Cardiac muscle cell (in vitro differentiated cells and primary cell): ENCODE data around the gene ARHGAP31. TPM values are rescaled to one million over a fixed set of nuclear protein-coding genes. Genes with fewer than 3 reads are reported as not detected.

ENCODE experiments used
- DNase-seq, 2 donors: peaks; one replicate each; pipeline versions ENCODE4 v3.0.0 to v3.0.0-alpha.2; 2010 to 2017; ENCODE audit warnings: low read depth in 1 of 2, low spot score in 1 of 2
- H3K27ac ChIP-seq: fragments of 200-600 bp; sonication (generic); 2 replicates; pipeline ENCODE4 v1.5.1; 2016
- H3K27me3 ChIP-seq: fragments of 200-600 bp; sonication (generic); 2 replicates; pipeline ENCODE4 v1.6.0; 2016; ENCODE audit warnings: control low read depth
- H3K36me3 ChIP-seq: fragments of 200-600 bp; sonication (generic); 2 replicates; pipeline ENCODE4 v1.5.1; 2016; ENCODE audit warnings: control low read depth
- H3K4me1 ChIP-seq: fragments of 200-600 bp; sonication (generic); 2 replicates; pipeline ENCODE4 v1.8.1; 2017; ENCODE audit warnings: low read depth, mild to moderate bottlenecking, mixed run types
- H3K4me3 ChIP-seq: fragments of 200-600 bp; sonication (generic); 2 replicates; pipeline ENCODE4 v1.5.1; 2016; ENCODE audit warnings: mild to moderate bottlenecking
- H3K9me3 ChIP-seq: fragments of 200-600 bp; sonication (generic); 2 replicates; pipeline ENCODE4 v1.5.1; 2017; ENCODE audit warnings: low read depth, mild to moderate bottlenecking, control low read depth
- CTCF ChIP-seq: IDR thresholded peaks from 2 replicates; pipeline ENCODE4 v1.5.1; 2012; ENCODE audit warnings: low read depth, mild to moderate bottlenecking, low read length
- polyA plus RNA-seq: library from polyadenylated mRNA; unstranded; fragments of >200 nt; fragmentation: Nextera tagmentation; extraction: Ambion mirVana; gene quantifications from 2 replicates; pipeline ENCODE4 v1.2.1, GENCODE V29; 2016
- total RNA-seq: library from RNA; depleted of rRNA; stranded (reverse); fragments of >200 nt; gene quantifications from 2 replicates; pipeline ENCODE4 v1.2.3, GENCODE V29; 2016

ARHGAP31 gene
- total RNA-seq (59.9 and 60.6 TPM in 2 replicates), polyA plus RNA-seq (23.9 and 28.0 TPM in 2 replicates)

GRCh38 chr3:119293871-119294695, at the start of gene ARHGAP31:
Gene ARHGAP31 (plus strand): TSS chr3:119294383. CDS start chr3:119294905, 522 bp downstream.
- no peak for TF ChIP-seq CTCF
- H3K27me3 ChIP-seq: no peaks in the 10 kb centered on the region
- peak within 1 kb of the TSS; percentile 90 for H3K27ac ChIP-seq
- DNase-seq: peak; percentile 87
- H3K4me1 ChIP-seq: peaks cover 60% of the 10 kb centered on the region
- H3K36me3 ChIP-seq: no peaks in the 10 kb centered on the region
- H3K9me3 ChIP-seq: no peaks in the 10 kb centered on the region
- peak within 1 kb of the TSS; percentile 87 for H3K4me3 ChIP-seq

- Histone ChIP-seq H3K36me3 (no peaks in the 10 kb centered on the region), H3K27me3 (no peaks in the 10 kb centered on the region), H3K4me3 (no peak overlapping the region), H3K9me3 (no peaks in the 10 kb centered on the region), H3K4me1 (no peaks in the 10 kb centered on the region), H3K27ac (peak overlapping the region; percentile 30)
- no peak for TF ChIP-seq CTCF
- peak; percentile 9 for DNase-seq
These were observed 48.4 kb upstream of the ARHGAP31 start for GRCh38 chr3:119245778-119246177.

- TF ChIP-seq CTCF: no peak
- no peaks in the 10 kb centered on the region for H3K4me1 ChIP-seq
- H3K9me3 ChIP-seq: no peaks in the 10 kb centered on the region
- H3K27me3 ChIP-seq: no peaks in the 10 kb centered on the region
- no peak overlapping the region for H3K27ac ChIP-seq
- no peak overlapping the region for H3K4me3 ChIP-seq
- no peak for DNase-seq
- H3K36me3 ChIP-seq: no peaks in the 10 kb centered on the region
These were observed 39.0 kb upstream of the ARHGAP31 start for GRCh38 chr3:119255214-119255613.

GRCh38 chr3:119257111-119257510, 37.1 kb upstream of the ARHGAP31 start:
- H3K36me3 ChIP-seq: no peaks in the 10 kb centered on the region
- no peaks in the 10 kb centered on the region for H3K4me1 ChIP-seq
- H3K9me3 ChIP-seq: no peaks in the 10 kb centered on the region
- no peak for DNase-seq
- no peak for TF ChIP-seq CTCF
- no peaks in the 10 kb centered on the region for H3K27me3 ChIP-seq
- H3K27ac ChIP-seq: no peak overlapping the region
- no peak overlapping the region for H3K4me3 ChIP-seq

GRCh38 chr3:119257654-119258410, 36.4 kb upstream of the ARHGAP31 start:
- H3K9me3 ChIP-seq: no peaks in the 10 kb centered on the region
- no peaks in the 10 kb centered on the region for H3K27me3 ChIP-seq
- H3K36me3 ChIP-seq: no peaks in the 10 kb centered on the region
- DNase-seq: peak in 1 of 2 donors; percentile 54
- no peak for TF ChIP-seq CTCF
- H3K4me3 ChIP-seq: no peak overlapping the region
- no peaks in the 10 kb centered on the region for H3K4me1 ChIP-seq
- H3K27ac ChIP-seq: no peak overlapping the region
